PC-9 (cell line): ENCODE results near the gene FILIP1. TPM values are rescaled to one million over a fixed set of nuclear protein-coding genes. Genes with fewer than 3 reads are reported as not detected.

Source experiments
- BruUV-seq: library from RNA; stranded (reverse); fragments of 400-500 nt; replicated peaks from 2 replicates; lab custom pipeline; 2021; lab: Mats Ljungman, UMichigan
- CTCF ChIA-PET: fragments of 300-600 bp; sonication (Branson Sonifier 250); formaldehyde crosslinking; loops from one replicate; lab custom pipeline; 2022; ENCODE audit warnings: antibody characterized with exemption; lab: Charles Lee
- POLR2A ChIA-PET: fragments of 300-600 bp; sonication (Branson Sonifier 250); formaldehyde crosslinking; loops from one replicate; lab custom pipeline; 2022; ENCODE audit warnings: antibody characterized with exemption; ENCODE audit not compliant: unreplicated experiment; lab: Charles Lee
- DNase-seq, 2 experiments: peaks; one replicate each; pipeline versions ENCODE4 v3.0.0 to v3.0.0-alpha.2; 2015 to 2022; ENCODE audit warnings: mixed read lengths in 1 of 2
- H2AFZ ChIP-seq: fragments of 200-600 bp; sonication (generic); 2 replicates; pipeline ENCODE4 v1.8.1; 2017; ENCODE audit warnings: antibody characterized with exemption
- H3F3A ChIP-seq: fragments of 200-600 bp; sonication (generic); 2 replicates; pipeline ENCODE4 v1.8.1; 2017; ENCODE audit warnings: antibody characterized with exemption, mild to moderate bottlenecking, low read depth; ENCODE audit not compliant: insufficient read depth
- H3K27ac ChIP-seq: fragments of 200-600 bp; sonication (generic); 2 replicates; pipeline ENCODE4 v1.6.1; 2016; ENCODE audit warnings: mixed run types
- H3K27me3 ChIP-seq: fragments of 200-600 bp; sonication (generic); 2 replicates; pipeline ENCODE4 v1.6.1; 2016; ENCODE audit warnings: low read depth, mixed run types; ENCODE audit not compliant: insufficient read depth
- H3K36me3 ChIP-seq: fragments of 200-600 bp; sonication (generic); 2 replicates; pipeline ENCODE4 v1.6.1; 2016; ENCODE audit warnings: low read depth, mixed run types
- H3K4me1 ChIP-seq: fragments of 200-600 bp; sonication (generic); replicated peaks from 2 replicates; pipeline ENCODE4 v1.6.1; 2016; ENCODE audit warnings: mixed run types; ENCODE audit not compliant: insufficient read depth
- H3K4me2 ChIP-seq: fragments of 200-600 bp; sonication (generic); 2 replicates; pipeline ENCODE4 v1.6.1; 2017; ENCODE audit warnings: mixed run types
- H3K4me3 ChIP-seq: fragments of 200-600 bp; sonication (generic); 2 replicates; pipeline ENCODE4 v1.6.1; 2016; ENCODE audit warnings: mixed run types
- H3K79me2 ChIP-seq: fragments of 200-600 bp; sonication (generic); 2 replicates; pipeline ENCODE4 v1.6.1; 2017; ENCODE audit warnings: low read depth, mixed run types
- H3K9me2 ChIP-seq: fragments of 200-600 bp; sonication (generic); 2 replicates; pipeline ENCODE4 v1.8.1; 2017; ENCODE audit warnings: mild to moderate bottlenecking; ENCODE audit not compliant: insufficient read depth
- H3K9me3 ChIP-seq: fragments of 200-600 bp; sonication (generic); 2 replicates; pipeline ENCODE4 v1.8.1; 2016; ENCODE audit warnings: low read depth; ENCODE audit not compliant: insufficient read depth
- H4K20me1 ChIP-seq: fragments of 200-600 bp; sonication (generic); 2 replicates; pipeline ENCODE4 v1.8.1; 2017; ENCODE audit not compliant: insufficient read depth
- CTCF ChIP-seq: fragments of 200-600 bp; sonication (generic); conservative IDR thresholded peaks from 2 replicates; pipeline ENCODE4 v1.6.1; 2017; ENCODE audit warnings: mixed run types, antibody characterized with exemption, mild to moderate bottlenecking, moderate library complexity
- EZH2 ChIP-seq: fragments of 200-600 bp; sonication (generic); IDR thresholded peaks from 2 replicates; pipeline ENCODE4 v1.8.0; 2017; ENCODE audit warnings: antibody characterized with exemption, low read depth
- intact Hi-C: fragments of 100-400 bp; cut with micrococcal nuclease; formaldehyde crosslinking; loops from one replicate; pipeline ENCODE4 v1.10.0; 2022; ENCODE audit not compliant: unreplicated experiment
- total RNA-seq: library from RNA; stranded (reverse); gene quantifications from 2 replicates; pipeline ENCODE4 v1.2.3, GENCODE V29; 2021

Gene FILIP1
- total RNA-seq, 1 experiment from 2014 or later = 0.15 TPM

- no peaks in the 10 kb centered on the region for H3K9me2 ChIP-seq
- no peak overlapping the region for H2AFZ ChIP-seq
- no peak for TF ChIP-seq EZH2
- TF ChIP-seq CTCF = no peak
- no peaks in the 10 kb centered on the region for H3K79me2 ChIP-seq
- no peak for DNase-seq
- BruUV-seq = no TSS peak
- intact Hi-C loops = no loop called here
- H3K9me3 ChIP-seq = no peaks in the 10 kb centered on the region
- ChIA-PET POLR2A (interaction anchor here (0.6 kb wide), 1 partner anchor 277 kb away, joined by 3 read pairs; no protein-coding TSS in a partner anchor), CTCF (no interaction called here)
- no peaks in the 10 kb centered on the region for H3K36me3 ChIP-seq
- H3F3A ChIP-seq = no peaks in the 10 kb centered on the region
- no peaks in the 10 kb centered on the region for H4K20me1 ChIP-seq
- no peaks in the 10 kb centered on the region for H3K4me1 ChIP-seq
- H3K4me2 ChIP-seq = no peak overlapping the region
- H3K4me3 ChIP-seq = no peak overlapping the region
- no peaks in the 10 kb centered on the region for H3K27me3 ChIP-seq
- no peak overlapping the region for H3K27ac ChIP-seq
These were observed 149.1 kb downstream of the FILIP1 start for GRCh38 chr6:75344455-75344854.

- H3K27me3 ChIP-seq = no peaks in the 10 kb centered on the region
- TF ChIP-seq EZH2 = no peak
- TF ChIP-seq CTCF = no peak
- no peak overlapping the region for H3K4me3 ChIP-seq
- H3K4me2 ChIP-seq = no peak overlapping the region
- ChIA-PET CTCF (no interaction called here), POLR2A (interaction anchor here (0.6 kb wide), 1 partner anchor 277 kb away, joined by 3 read pairs; no protein-coding TSS in a partner anchor)
- H3F3A ChIP-seq = no peaks in the 10 kb centered on the region
- no peaks in the 10 kb centered on the region for H3K79me2 ChIP-seq
- intact Hi-C loops = no loop called here
- H3K4me1 ChIP-seq = no peaks in the 10 kb centered on the region
- no TSS peak for BruUV-seq
- H2AFZ ChIP-seq = no peak overlapping the region
- no peak overlapping the region for H3K27ac ChIP-seq
- H3K9me2 ChIP-seq = no peaks in the 10 kb centered on the region
- no peak for DNase-seq
- no peaks in the 10 kb centered on the region for H3K36me3 ChIP-seq
- no peaks in the 10 kb centered on the region for H4K20me1 ChIP-seq
- no peaks in the 10 kb centered on the region for H3K9me3 ChIP-seq
These were observed 149.6 kb downstream of the FILIP1 start for GRCh38 chr6:75344021-75344420.

- no peak for DNase-seq
- Histone ChIP-seq H3K4me2 (no peak overlapping the region), H3K9me2 (no peaks in the 10 kb centered on the region), H3K36me3 (no peaks in the 10 kb centered on the region), H3K79me2 (no peaks in the 10 kb centered on the region), H3K27me3 (no peaks in the 10 kb centered on the region), H3K9me3 (no peaks in the 10 kb centered on the region), H2AFZ (no peak overlapping the region), H4K20me1 (no peaks in the 10 kb centered on the region), H3F3A (no peaks in the 10 kb centered on the region), H3K4me3 (no peak overlapping the region), H3K4me1 (no peaks in the 10 kb centered on the region), H3K27ac (no peak overlapping the region)
- intact Hi-C loops = no loop called here
- TF ChIP-seq EZH2 (no peak), CTCF (no peak)
- POLR2A ChIA-PET = interaction anchor here (0.7 kb wide), 1 partner anchor 202 kb away, joined by 4 read pairs; no protein-coding TSS in a partner anchor
- CTCF ChIA-PET = no interaction called here
- no TSS peak for BruUV-seq
These were observed 155.6 kb downstream of the FILIP1 start for GRCh38 chr6:75337835-75338580.
